WTC11 (cell line): ENCODE data around the gene GMEB2.

Source experiments
- CREB1 ChIP-seq: sonication (generic); formaldehyde crosslinking; IDR thresholded peaks from 2 replicates; pipeline ENCODE4 v1.8.0; 2023; ENCODE audit warnings: mild to moderate bottlenecking, missing genetic modification reagents
- CREM ChIP-seq: sonication (generic); formaldehyde crosslinking; IDR thresholded peaks from 2 replicates; pipeline ENCODE4 v1.8.1; 2022; ENCODE audit warnings: mild to moderate bottlenecking, missing genetic modification reagents, moderate library complexity
- CTCF ChIP-seq: fragments of 200-600 bp; IDR thresholded peaks from 2 replicates; pipeline ENCODE4 v1.8.0; 2022; ENCODE audit warnings: antibody characterized with exemption
- FOXJ3 ChIP-seq: sonication (generic); formaldehyde crosslinking; IDR thresholded peaks from 2 replicates; pipeline ENCODE4 v1.9.0; 2021; ENCODE audit warnings: missing genetic modification reagents, mild to moderate bottlenecking, borderline replicate concordance
- FOXK1 ChIP-seq: sonication (generic); formaldehyde crosslinking; IDR thresholded peaks from 2 replicates; pipeline ENCODE4 v1.8.0; 2022; ENCODE audit warnings: mild to moderate bottlenecking, moderate library complexity, missing genetic modification reagents
- NFYB ChIP-seq: sonication (generic); formaldehyde crosslinking; conservative IDR thresholded peaks from 2 replicates; pipeline ENCODE4 v1.8.0; 2022; ENCODE audit warnings: low read depth, missing genetic modification reagents
- NR2C2 ChIP-seq: sonication (generic); formaldehyde crosslinking; IDR thresholded peaks from 2 replicates; pipeline ENCODE4 v1.8.0; 2022; ENCODE audit warnings: mild to moderate bottlenecking, missing genetic modification reagents
- TCF7 ChIP-seq: sonication (generic); formaldehyde crosslinking; IDR thresholded peaks from 2 replicates; pipeline ENCODE4 v1.8.0; 2022; ENCODE audit warnings: mild to moderate bottlenecking, low read depth, missing genetic modification reagents, moderate library complexity
- TEAD4 ChIP-seq: sonication (generic); formaldehyde crosslinking; IDR thresholded peaks from 2 replicates; pipeline ENCODE4 v1.8.0; 2022; ENCODE audit warnings: mild to moderate bottlenecking, missing genetic modification reagents
- TP53 ChIP-seq: sonication (generic); formaldehyde crosslinking; IDR thresholded peaks from 2 replicates; pipeline ENCODE4 v1.8.1; 2023; ENCODE audit warnings: mild to moderate bottlenecking, missing genetic modification reagents
- USF1 ChIP-seq: sonication (generic); formaldehyde crosslinking; IDR thresholded peaks from 2 replicates; pipeline ENCODE4 v1.8.0; 2022; ENCODE audit warnings: mild to moderate bottlenecking, missing genetic modification reagents
- TF ChIP-seq, protein P1 (sequence below): sonication (generic); formaldehyde crosslinking; IDR thresholded peaks from 2 replicates; pipeline ENCODE4 v1.8.1; 2022; ENCODE audit warnings: mild to moderate bottlenecking, moderate library complexity, missing genetic modification reagents
- TF ChIP-seq, protein P2 (sequence below): sonication (generic); formaldehyde crosslinking; IDR thresholded peaks from 2 replicates; pipeline ENCODE4 v1.8.1; 2022; ENCODE audit warnings: low read depth, missing genetic modification reagents, borderline replicate concordance

DNA sequence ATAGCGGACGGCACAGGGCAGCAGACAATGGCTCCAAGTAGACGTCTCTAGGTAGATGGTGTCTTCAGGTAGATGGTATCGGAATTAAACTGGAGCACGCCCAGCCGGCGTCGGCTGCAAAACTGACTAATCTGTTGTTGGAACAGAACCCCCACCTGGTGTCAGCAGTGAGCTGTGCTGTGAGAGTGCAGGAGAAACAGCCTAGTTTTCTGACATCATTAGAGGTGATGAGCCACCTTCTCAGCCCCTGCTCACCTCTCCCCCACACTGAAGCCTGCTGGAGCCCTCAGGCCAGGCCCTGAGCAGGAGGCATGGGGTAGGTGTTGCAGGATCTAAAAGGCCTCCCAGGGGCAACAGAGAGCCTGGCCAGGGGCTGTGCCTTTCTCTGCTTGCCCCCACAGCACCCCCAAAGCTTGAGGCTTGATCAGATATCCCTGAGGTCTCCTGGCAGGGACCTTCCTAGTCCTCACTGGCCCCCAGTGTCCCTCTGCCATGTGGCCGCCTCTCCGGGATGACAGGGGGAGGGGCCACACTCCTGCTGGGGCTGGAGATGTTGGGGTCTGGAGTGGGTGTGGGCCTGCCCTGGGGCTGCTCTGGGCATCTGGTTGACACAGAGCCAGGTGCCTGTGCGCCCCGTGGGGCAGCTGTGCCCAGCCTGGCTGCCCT, 46.0 kb downstream of the GMEB2 start:
- TF ChIP-seq CTCF (no peak), TP53 (no peak), TEAD4 (no peak), FOXK1 (CRISPR knock-in tag) (no peak), USF1 (CRISPR knock-in tag) (no peak), FOXJ3 (CRISPR knock-in tag) (no peak), CREB1 (CRISPR knock-in tag) (no peak), TCF7 (no peak), NFYB (CRISPR knock-in tag) (no peak), NR2C2 (CRISPR knock-in tag) (no peak), CREM (CRISPR knock-in tag) (no peak)
- TF ChIP-seq, protein P1, sequence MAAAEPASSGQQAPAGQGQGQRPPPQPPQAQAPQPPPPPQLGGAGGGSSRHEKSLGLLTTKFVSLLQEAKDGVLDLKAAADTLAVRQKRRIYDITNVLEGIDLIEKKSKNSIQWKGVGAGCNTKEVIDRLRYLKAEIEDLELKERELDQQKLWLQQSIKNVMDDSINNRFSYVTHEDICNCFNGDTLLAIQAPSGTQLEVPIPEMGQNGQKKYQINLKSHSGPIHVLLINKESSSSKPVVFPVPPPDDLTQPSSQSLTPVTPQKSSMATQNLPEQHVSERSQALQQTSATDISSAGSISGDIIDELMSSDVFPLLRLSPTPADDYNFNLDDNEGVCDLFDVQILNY (CRISPR knock-in tag), result no peak
- TF ChIP-seq, protein P2, sequence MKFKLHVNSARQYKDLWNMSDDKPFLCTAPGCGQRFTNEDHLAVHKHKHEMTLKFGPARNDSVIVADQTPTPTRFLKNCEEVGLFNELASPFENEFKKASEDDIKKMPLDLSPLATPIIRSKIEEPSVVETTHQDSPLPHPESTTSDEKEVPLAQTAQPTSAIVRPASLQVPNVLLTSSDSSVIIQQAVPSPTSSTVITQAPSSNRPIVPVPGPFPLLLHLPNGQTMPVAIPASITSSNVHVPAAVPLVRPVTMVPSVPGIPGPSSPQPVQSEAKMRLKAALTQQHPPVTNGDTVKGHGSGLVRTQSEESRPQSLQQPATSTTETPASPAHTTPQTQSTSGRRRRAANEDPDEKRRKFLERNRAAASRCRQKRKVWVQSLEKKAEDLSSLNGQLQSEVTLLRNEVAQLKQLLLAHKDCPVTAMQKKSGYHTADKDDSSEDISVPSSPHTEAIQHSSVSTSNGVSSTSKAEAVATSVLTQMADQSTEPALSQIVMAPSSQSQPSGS (CRISPR knock-in tag), result no peak
